ENCODE results near the gene HLCS. TPM values are rescaled to one million over a fixed set of nuclear protein-coding genes. Genes with fewer than 3 reads are reported as not detected.

Gene HLCS
- polyA plus RNA-seq, 1 of the 3 experiments (the other 2 are of a cell fraction): 13.0 TPM

DNA sequence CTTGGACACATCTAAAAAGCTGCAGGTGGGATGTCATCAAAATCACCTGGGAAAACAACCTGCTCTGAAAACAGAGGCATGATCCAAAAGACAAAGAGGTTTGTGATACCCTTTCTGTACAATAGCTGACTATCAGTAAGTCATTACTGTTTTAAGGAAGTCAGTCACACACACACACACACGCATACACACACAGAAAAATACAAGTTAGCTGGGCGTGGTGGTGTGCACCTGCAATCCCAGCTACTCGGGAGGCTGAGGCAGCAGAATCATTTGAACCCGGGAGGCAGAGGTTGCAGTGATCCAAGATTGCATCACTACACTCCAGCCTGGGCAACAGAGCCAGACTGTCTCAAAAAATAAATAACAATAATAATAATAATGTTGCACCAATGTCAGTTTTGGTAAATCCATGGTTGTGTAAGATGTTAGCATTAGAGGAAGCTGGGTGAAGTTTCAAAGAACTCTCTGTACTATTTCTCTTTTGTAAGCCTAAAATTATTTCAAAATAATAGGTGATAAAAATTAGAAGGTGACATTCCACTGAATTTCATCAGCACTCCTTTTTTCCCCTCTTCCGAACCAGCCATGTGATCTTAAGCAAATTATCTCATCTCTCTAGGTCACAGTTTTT lies 9.9 kb upstream of the HLCS start:
- no peaks in the 10 kb centered on the region for H3K79me2 ChIP-seq (ENCODE audit: insufficient read depth)
- 60% methylated on average over 5 of the region's 5 CpGs for WGBS (ENCODE audit: low lambda C conversion rate)
- POLR2A ChIA-PET: interaction anchor here (1.2 to 3.5 kb wide), 2 partner anchors 9 to 13 kb away, joined by 3 to 10 read pairs; no protein-coding TSS in a partner anchor
- H3K9me3 ChIP-seq: no peaks in the 10 kb centered on the region
- no peak overlapping the region for H3K4me2 ChIP-seq
- no peaks in the 10 kb centered on the region for H3K27me3 ChIP-seq (ENCODE audit: insufficient read depth)
- no peaks in the 10 kb centered on the region for H3F3A ChIP-seq (replicated peaks; ENCODE audit: insufficient read depth)
- TF ChIP-seq NFIC (IDR thresholded peaks at IDR 0.05; ENCODE audit: borderline replicate concordance) (no peak), RXRA (IDR thresholded peaks at IDR 0.05; ENCODE audit: borderline replicate concordance, low read depth) (no peak), RCOR1 (IDR thresholded peaks at IDR 0.05; ENCODE audit: low read length) (no peak), NRF1 (IDR thresholded peaks at IDR 0.05; ENCODE audit: low read depth, low read length) (no peak), TAF1 (IDR thresholded peaks at IDR 0.05; ENCODE audit: borderline replicate concordance, low read depth, low read length) (no peak)
- TF ChIP-seq, protein P1, sequence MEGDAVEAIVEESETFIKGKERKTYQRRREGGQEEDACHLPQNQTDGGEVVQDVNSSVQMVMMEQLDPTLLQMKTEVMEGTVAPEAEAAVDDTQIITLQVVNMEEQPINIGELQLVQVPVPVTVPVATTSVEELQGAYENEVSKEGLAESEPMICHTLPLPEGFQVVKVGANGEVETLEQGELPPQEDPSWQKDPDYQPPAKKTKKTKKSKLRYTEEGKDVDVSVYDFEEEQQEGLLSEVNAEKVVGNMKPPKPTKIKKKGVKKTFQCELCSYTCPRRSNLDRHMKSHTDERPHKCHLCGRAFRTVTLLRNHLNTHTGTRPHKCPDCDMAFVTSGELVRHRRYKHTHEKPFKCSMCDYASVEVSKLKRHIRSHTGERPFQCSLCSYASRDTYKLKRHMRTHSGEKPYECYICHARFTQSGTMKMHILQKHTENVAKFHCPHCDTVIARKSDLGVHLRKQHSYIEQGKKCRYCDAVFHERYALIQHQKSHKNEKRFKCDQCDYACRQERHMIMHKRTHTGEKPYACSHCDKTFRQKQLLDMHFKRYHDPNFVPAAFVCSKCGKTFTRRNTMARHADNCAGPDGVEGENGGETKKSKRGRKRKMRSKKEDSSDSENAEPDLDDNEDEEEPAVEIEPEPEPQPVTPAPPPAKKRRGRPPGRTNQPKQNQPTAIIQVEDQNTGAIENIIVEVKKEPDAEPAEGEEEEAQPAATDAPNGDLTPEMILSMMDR (IDR thresholded peaks at IDR 0.05): no peak
- TF ChIP-seq, protein P2, sequence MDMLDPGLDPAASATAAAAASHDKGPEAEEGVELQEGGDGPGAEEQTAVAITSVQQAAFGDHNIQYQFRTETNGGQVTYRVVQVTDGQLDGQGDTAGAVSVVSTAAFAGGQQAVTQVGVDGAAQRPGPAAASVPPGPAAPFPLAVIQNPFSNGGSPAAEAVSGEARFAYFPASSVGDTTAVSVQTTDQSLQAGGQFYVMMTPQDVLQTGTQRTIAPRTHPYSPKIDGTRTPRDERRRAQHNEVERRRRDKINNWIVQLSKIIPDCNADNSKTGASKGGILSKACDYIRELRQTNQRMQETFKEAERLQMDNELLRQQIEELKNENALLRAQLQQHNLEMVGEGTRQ (IDR thresholded peaks at IDR 0.05; ENCODE audit: borderline replicate concordance, low read depth, low read length): no peak
- DNase-seq: no peak
- H4K20me1 ChIP-seq (ENCODE audit: insufficient read depth): no peaks in the 10 kb centered on the region
- H3K9ac ChIP-seq: no peak overlapping the region
- no peaks in the 10 kb centered on the region for H3K36me3 ChIP-seq (replicated peaks in 1 of 2; ENCODE audit: control insufficient read depth in 1 of 2, insufficient read depth in 2 of 2, low read length in 1 of 2)
- H3K27ac ChIP-seq (ENCODE audit: low read depth in 2 of 2, low read length in 1 of 2): no peak overlapping the region
- H3K9me2 ChIP-seq: no peaks in the 10 kb centered on the region
- H3K4me3 ChIP-seq (ENCODE audit: low read depth in 2 of 2, low read length in 1 of 2): no peak overlapping the region
- H2AFZ ChIP-seq (ENCODE audit: low read depth): no peak overlapping the region
- peaks cover 0 to 5% of the 10 kb centered on the region in 2 experiments; a peak in 3 of 4 replicates for H3K4me1 ChIP-seq (ENCODE audit: control insufficient read depth in 1 of 2, insufficient read depth in 2 of 2, low read depth in 1 of 2, low read length in 1 of 2)
- CTCF ChIA-PET: interaction anchor here (0.6 to 3.5 kb wide), 33 partner anchors 8 to 291 kb away, joined by 3 to 38 read pairs (median 5); partner anchors contain the start of genes HLCS, RIPPLY3 and VPS26C

DNA sequence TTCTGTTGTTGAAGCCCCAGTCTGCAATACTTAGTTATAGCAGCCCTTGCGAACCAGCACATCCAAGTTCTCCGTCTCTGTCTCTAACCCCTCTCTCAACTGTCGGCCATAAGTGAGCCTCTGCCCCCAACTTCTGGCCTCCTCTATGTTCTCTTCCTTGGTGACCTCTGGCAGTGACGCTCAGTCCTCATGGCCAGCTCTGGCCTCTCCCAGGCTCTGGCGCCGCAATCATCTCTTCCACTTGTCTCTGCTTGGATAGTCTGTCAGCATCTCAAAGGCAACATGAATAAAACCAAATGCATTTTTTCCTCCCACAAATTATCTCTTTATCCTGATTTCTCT lies 8.4 kb upstream of the HLCS start:
- H3K27ac ChIP-seq (ENCODE audit: low read depth in 2 of 2, low read length in 1 of 2): no peak overlapping the region
- POLR2A ChIA-PET: no interaction called here
- CTCF ChIA-PET: interaction anchor here (0.9 to 3.5 kb wide), 2 partner anchors 15 to 35 kb away, joined by 3 to 38 read pairs; no protein-coding TSS in a partner anchor
- WGBS (ENCODE audit: low lambda C conversion rate): 82% methylated on average over 6 of the region's 6 CpGs
- H3K4me2 ChIP-seq: no peak overlapping the region
- no peak overlapping the region for H2AFZ ChIP-seq (ENCODE audit: low read depth)
- no peaks in the 10 kb centered on the region for H3K9me2 ChIP-seq
- H3K9me3 ChIP-seq: no peaks in the 10 kb centered on the region
- no peaks in the 10 kb centered on the region for H3K79me2 ChIP-seq (ENCODE audit: insufficient read depth)
- peaks cover 0 to 5% of the 10 kb centered on the region in 2 experiments; a peak in 3 of 4 replicates for H3K4me1 ChIP-seq (ENCODE audit: control insufficient read depth in 1 of 2, insufficient read depth in 2 of 2, low read depth in 1 of 2, low read length in 1 of 2)
- DNase-seq: no peak
- H3K27me3 ChIP-seq (ENCODE audit: insufficient read depth): no peaks in the 10 kb centered on the region
- no peaks in the 10 kb centered on the region for H3K36me3 ChIP-seq (replicated peaks in 1 of 2; ENCODE audit: control insufficient read depth in 1 of 2, insufficient read depth in 2 of 2, low read length in 1 of 2)
- H3K4me3 ChIP-seq (ENCODE audit: low read depth in 2 of 2, low read length in 1 of 2): no peak overlapping the region
- H3K9ac ChIP-seq: no peak overlapping the region
- H4K20me1 ChIP-seq (ENCODE audit: insufficient read depth): no peaks in the 10 kb centered on the region
- H3F3A ChIP-seq (replicated peaks; ENCODE audit: insufficient read depth): no peaks in the 10 kb centered on the region
- TF ChIP-seq, protein P3, sequence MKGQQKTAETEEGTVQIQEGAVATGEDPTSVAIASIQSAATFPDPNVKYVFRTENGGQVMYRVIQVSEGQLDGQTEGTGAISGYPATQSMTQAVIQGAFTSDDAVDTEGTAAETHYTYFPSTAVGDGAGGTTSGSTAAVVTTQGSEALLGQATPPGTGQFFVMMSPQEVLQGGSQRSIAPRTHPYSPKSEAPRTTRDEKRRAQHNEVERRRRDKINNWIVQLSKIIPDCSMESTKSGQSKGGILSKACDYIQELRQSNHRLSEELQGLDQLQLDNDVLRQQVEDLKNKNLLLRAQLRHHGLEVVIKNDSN (IDR thresholded peaks at IDR 0.05; ENCODE audit: borderline replicate concordance, low read depth): no peak
- TF ChIP-seq MEF2A (IDR thresholded peaks at IDR 0.05; ENCODE audit: borderline replicate concordance, low read depth) (no peak), EP300 (IDR thresholded peaks at IDR 0.05; ENCODE audit: borderline replicate concordance in 1 of 2, low read depth in 1 of 2, low read length in 1 of 2) (no peak), FOSL2 (IDR thresholded peaks at IDR 0.05; ENCODE audit: borderline replicate concordance, low read depth) (no peak), SMC3 (IDR thresholded peaks at IDR 0.05; ENCODE audit: low read depth, low read length) (no peak), ELF1 (IDR thresholded peaks at IDR 0.05) (no peak), GABPA (IDR thresholded peaks at IDR 0.05; ENCODE audit: low read depth) (no peak), JUND (IDR thresholded peaks at IDR 0.05) (no peak), GATA2 (CRISPR knock-in tag; IDR thresholded peaks at IDR 0.05) (no peak)
- TF ChIP-seq, protein P4, sequence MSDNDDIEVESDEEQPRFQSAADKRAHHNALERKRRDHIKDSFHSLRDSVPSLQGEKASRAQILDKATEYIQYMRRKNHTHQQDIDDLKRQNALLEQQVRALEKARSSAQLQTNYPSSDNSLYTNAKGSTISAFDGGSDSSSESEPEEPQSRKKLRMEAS (IDR thresholded peaks at IDR 0.05; ENCODE audit: low read depth): no peak
- TF ChIP-seq, protein P1 (IDR thresholded peaks at IDR 0.05): no peak
- TF ChIP-seq, protein P5, sequence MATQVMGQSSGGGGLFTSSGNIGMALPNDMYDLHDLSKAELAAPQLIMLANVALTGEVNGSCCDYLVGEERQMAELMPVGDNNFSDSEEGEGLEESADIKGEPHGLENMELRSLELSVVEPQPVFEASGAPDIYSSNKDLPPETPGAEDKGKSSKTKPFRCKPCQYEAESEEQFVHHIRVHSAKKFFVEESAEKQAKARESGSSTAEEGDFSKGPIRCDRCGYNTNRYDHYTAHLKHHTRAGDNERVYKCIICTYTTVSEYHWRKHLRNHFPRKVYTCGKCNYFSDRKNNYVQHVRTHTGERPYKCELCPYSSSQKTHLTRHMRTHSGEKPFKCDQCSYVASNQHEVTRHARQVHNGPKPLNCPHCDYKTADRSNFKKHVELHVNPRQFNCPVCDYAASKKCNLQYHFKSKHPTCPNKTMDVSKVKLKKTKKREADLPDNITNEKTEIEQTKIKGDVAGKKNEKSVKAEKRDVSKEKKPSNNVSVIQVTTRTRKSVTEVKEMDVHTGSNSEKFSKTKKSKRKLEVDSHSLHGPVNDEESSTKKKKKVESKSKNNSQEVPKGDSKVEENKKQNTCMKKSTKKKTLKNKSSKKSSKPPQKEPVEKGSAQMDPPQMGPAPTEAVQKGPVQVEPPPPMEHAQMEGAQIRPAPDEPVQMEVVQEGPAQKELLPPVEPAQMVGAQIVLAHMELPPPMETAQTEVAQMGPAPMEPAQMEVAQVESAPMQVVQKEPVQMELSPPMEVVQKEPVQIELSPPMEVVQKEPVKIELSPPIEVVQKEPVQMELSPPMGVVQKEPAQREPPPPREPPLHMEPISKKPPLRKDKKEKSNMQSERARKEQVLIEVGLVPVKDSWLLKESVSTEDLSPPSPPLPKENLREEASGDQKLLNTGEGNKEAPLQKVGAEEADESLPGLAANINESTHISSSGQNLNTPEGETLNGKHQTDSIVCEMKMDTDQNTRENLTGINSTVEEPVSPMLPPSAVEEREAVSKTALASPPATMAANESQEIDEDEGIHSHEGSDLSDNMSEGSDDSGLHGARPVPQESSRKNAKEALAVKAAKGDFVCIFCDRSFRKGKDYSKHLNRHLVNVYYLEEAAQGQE (IDR thresholded peaks at IDR 0.05; ENCODE audit: low read depth, low read length): no peak
